GM18870 (cell line): ENCODE results near the gene RBKS.

Experiments used
- ATAC-seq: cut with Tn5 transposase; IDR thresholded peaks from one replicate; pipeline ENCODE4 v1.9.1; 2021; ENCODE audit warnings: moderate library complexity; ENCODE audit not compliant: unreplicated experiment

RBKS gene

DNA sequence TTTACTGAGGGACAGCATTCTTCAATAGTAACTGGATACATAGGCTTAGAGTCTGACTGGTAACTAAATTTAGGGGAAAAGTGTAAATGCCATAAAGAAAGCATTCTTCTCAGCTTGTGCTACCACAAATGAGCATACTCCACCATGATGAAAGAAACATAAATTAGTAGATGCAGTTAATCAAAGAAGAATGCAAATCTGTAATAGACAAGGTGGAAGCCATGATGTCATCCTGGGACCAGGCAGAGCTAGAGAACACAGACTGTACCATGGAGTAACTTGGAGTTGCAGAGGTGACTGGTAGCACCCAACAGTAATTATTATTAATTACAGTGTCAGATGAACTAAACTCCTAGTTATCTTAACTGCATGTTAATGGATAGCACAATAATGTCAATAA, 51.7 kb downstream of the RBKS start:
- ATAC-seq, result no peak

DNA sequence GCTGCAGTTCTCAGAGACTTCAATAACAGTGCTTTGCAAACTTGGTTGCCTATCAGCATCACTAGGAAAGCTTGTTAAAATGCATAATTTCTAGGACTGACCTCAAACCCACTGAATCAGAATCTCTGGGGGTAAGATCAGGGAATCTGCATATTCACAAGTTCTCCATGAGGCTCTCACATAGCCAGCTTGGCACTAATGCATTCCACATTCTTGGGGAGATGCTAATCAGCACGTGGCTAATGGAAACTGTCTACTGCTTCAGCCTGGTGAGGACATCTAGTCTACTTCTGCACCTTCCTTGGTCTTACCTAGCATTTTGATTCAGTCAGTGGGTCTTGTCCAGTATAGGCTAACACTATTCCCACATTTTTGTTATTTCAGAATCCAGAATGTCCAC, 56.3 kb downstream of the RBKS start:
- ATAC-seq, result no peak

DNA sequence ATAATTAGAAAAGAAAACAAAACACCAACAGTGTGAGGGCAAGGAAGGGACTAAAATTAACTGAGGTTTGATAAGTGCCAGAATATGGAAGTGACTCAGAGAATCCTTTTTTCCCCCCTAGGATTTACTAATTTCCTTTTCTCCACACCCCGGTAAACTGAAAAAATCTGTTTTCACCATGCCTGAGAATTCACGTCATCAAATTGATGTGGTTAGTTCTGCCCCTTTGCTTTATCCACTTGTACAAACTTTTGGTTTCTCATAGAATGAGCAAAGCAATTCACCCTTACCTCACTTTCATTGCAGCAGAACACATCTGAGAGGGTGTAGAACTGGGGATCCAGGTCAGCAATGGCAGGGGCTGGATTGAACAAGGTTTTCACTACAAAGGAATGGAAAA, 57.8 kb downstream of the RBKS start:
- no peak for ATAC-seq

DNA sequence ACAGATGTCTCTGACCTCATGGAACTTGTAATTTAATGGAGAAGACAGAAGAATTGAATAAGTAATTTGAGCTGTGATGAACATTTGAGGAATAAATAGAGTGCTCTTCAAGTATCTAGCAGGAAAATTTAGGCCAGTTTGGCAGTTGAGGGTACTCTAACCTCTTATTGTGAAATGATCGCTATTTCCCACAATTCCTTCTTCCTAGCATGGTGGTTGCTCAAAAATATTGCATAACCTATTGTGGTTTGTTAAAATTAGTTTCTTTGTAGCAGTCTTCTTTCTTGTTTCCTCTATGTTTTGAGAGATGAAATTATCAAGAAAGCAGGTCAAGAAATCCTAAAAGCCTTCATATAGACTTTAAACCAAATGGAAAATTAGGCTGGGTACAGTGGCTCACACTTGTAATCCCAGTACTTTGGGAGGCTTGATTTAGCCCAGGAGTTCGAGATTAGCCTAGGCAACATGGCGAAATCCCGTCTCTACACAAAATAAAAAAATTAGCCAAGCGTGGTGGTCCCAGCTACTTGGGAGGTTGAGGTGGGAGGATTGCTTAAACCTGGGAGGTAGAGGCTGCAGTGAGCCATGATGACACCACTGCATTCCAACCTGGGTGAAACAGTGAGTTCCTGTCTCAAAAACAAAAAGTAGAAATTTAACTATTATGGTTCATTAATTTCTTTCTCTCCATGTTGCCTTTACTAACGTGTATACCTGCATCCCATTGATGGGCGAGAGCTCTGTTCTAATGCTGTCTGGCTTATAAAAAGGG, 58.7 kb downstream of the RBKS start:
- no peak for ATAC-seq

GRCh38 chr2:27830656-27831055, 59.5 kb downstream of the RBKS start:
- no peak for ATAC-seq

DNA sequence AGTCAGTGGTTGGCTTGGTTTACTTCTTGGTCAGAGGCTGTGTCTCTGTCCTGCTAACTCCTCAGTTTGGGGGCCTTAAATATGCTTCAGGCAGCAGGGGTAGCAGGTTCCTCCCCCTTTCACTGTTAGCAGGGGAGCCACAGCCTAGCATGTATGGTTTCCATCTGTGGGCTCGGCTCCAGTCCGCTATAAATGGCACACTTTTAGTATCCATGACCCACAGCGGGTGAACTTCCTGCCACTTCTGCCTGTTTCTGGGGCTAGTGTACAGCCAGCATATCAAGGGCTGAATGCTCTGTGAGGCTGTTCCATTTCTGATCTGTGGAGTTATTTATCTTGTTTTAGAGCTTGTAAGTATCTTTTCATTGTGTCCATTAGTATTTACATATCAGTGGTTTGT, 60.4 kb downstream of the RBKS start:
- ATAC-seq, result no peak

- no peak for ATAC-seq
These were observed 61.9 kb downstream of the RBKS start for GRCh38 chr2:27828305-27828704.

- ATAC-seq, result no peak
These were observed 65.8 kb downstream of the RBKS start for GRCh38 chr2:27824401-27824800.

DNA sequence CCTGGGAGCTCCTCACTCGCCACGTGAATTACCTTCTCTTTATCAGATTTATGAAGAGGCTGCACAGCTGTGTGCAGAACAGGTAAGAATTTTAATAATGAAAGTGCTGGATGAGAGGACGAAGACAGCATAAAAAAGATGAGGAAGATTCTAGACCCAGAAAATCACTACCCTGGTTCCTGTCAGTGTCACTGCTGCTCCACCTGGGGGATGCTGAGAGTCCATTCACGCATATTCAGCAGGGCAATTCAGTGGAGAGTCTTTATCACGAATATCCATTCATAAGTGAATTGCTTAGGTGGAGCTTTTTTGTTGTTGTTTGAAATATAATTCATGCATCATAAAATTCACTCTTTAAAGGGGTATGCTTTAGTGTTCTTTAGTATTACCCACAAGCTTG, 66.6 kb downstream of the RBKS start:
- ATAC-seq, result no peak

DNA sequence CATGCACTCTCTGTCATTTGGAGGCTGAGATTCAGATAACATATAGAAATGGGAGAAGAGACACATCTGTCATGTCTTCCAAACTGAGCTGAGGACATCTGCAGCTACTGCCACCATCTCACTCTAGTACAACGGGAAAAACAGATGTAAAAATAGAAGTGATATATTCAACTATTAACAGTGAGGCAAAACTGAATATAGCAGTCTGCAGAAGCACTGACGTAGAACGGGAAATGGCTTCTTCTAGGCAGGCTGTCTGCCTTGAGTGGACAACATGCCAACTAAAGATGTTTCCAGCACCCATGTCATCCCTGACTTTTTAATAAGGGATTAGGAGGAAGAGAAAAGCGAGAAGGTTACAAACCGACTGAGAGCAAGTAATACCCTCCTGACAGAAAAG, 67.1 kb downstream of the RBKS start:
- ATAC-seq, result no peak

DNA sequence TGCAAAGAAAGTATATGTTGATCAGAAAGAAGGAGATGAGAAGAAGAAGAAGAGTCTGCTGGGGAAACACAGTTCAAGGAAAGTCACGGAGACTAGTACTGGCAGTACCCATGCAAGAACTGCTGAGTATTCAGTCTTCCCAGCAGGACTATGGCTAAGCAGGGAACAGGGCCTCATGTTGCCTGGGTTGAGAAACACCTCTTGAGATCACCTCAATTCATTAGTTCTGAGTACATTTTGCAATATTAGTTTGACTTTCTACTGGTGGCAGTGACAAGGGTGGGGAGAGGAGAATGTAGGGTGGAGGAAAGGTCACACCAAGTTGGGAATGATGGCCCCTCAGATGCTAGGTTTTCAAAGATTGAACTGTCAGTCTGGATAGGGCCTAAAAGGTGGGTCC, 68.1 kb downstream of the RBKS start:
- ATAC-seq, result no peak

- no peak for ATAC-seq
These were observed 74.2 kb downstream of the RBKS start for GRCh38 chr2:27815860-27816438.

DNA sequence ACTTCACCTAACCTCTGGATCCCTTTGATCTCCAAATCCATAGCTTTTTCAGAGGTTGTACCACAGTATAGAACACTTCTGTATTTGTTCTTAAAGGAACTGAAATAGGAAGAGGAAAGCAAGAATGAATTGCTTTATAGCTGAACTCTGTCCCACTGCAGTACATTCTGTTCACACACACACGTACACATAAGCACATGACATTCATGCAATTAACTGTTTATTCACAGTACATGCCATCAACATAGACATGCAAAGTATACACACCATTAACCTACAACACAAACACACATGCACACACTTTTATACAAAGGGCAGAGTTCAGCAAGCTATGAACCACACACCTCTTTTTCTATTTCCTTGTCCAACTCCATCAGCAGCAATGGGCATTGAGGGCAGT, 75.4 kb downstream of the RBKS start:
- ATAC-seq, result no peak

DNA sequence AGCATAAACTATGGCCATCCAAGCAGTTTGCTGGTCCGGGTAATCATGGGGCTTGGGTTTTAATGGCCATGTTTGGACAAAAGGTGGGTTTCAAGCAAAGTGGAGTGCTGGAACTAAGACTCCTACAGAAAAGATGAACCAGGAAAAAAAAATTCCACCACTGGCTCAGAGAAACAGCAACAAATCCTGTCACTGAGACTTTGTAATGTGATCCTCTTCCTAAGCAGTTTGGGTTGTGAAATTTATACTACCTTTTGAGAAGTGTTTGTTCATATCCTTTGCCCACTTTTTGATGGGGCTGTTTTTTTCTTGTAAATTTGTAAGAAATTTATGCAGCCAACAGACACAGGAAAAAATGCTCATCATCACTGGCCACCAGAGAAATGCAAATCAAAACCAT, 78.4 kb downstream of the RBKS start:
- no peak for ATAC-seq

DNA sequence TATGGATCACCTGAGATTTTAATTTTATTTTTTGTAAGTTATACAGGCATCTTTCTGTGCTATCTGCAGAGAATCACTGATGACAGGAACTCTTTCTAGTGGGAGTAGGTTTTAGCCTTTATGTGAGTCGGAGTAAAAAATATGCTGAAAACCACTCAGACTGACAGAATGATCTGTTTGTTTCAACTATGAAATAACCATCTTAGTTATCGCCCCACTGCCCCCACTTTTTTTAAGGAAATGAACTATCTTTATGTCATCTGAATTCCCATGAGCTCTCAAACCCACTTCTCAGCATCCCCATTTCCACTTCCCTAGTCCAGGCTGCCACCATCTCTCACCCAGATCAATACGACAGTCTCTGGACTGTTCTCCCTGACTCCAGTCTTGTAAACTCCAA, 79.7 kb downstream of the RBKS start:
- no peak for ATAC-seq

- no peak for ATAC-seq
These were observed 80.4 kb downstream of the RBKS start for GRCh38 chr2:27809761-27810241.

GRCh38 chr2:27808984-27809383, 81.2 kb downstream of the RBKS start:
- ATAC-seq, result no peak

DNA sequence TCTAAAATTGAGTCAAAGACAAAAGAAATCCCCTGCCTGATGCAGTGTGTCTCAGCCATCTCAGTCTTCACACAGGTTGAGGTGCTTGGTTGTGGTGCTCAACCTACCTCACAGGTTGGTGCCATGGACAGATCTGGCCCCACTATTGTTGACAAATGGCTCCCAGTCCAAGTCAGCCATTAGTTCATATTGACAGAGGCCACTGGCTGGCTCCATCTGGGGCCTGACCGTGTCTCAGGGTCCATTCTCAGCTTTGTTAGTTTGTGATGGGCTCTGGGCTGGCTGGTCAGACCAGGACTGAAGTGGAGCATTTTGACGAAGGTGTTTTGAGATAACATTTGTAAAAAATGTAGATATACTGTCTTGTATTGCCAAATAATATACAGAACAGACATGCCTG, 81.8 kb downstream of the RBKS start:
- no peak for ATAC-seq

DNA sequence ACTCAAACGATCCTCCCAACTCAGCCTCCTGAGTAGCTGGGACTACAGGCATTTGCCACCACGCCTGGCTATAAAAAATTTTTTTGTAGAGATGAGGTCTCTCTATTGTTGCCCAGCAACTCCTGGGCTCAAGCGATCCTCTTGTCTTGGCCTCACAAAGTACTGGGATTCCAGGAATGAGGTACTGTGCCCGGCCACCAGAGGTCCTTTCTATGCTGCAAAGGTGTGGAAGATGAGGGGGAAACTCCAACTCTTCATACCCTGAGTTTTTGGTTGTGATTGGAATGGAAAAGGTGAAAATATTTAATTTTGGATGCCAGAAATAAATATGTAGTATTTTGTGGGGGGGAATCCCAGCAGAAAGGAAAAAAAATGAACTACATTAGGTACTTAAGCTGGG, 82.7 kb downstream of the RBKS start:
- no peak for ATAC-seq

DNA sequence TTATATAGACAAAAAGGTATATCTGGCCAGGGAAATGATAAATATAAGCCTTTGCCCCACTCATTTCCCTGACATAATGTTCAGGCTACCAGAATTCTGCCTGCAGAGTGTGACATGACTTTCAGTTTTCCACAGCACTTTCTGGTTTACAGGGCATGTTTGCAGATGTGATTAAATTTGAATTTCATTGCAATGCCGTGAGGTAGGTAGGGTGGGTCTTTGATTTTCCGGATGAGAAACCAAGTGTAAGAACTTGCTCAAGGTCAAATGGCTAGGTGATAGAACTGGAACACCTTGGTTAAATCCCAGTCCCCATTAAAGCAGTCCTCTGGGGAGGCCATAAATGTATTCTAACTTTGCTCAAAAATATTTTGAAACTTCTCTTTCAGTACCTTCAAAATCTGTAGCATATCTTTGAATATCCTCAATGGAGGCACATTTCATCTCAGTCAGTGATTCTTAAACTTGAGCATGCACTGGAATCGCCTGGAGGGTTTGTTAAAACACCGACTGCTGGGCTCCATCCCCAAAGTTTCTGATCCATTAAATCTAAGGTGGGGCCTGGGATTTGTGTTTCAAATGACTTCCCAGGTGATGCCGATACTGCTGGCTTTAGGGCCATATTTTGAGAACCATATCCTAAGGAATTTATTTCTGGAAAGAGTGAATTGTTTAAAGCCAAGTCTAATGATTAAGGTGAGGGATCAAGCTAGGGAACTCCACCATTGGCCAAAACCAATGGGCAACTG, 83.7 kb downstream of the RBKS start:
- no peak for ATAC-seq

- no peak for ATAC-seq
These were observed 85.0 kb downstream of the RBKS start for GRCh38 chr2:27805180-27805579.

DNA sequence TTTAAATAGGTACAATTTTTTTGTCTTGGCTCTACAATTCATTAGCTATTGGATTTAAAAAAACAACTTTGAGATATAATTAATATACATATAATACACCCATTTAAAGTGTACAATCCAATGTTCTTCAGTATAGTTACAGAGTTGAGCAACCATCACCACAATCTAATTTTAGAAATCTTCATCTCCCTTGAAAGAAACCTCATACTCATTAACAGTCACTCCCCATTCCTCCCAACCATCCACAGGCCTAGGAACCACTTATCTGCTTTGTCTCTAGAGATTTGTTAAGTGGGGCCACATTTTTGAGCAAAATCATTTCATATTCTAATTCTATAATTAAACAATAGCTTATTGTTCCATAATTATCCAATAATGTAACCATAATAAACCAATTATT, 86.0 kb downstream of the RBKS start:
- ATAC-seq, result no peak
